ENCODE measurements around the gene TWIST1.

- TF ChIP-seq CTCF (IDR thresholded peaks at IDR 0.05), result no peak
- no peak for TF ChIP-seq POLR2A (IDR thresholded peaks at IDR 0.05)
Measured at GRCh38 chr7:19113002-19113350, 4.5 kb downstream of the TWIST1 start.
